Cardiac septum (tissue), 1 donor: ENCODE measurements around the gene STX8. TPM values are rescaled to one million over a fixed set of nuclear protein-coding genes. Genes with fewer than 3 reads are reported as not detected.

Experiments used
- DNase-seq: peaks from one replicate; pipeline ENCODE4 v3.0.0-alpha.2; 2020; ENCODE audit warnings: low spot score
- intact Hi-C: fragments of 100-400 bp; cut with DNase I; formaldehyde crosslinking; loops from one replicate; pipeline ENCODE4 v1.14.0; 2022
- total RNA-seq: library from RNA; stranded (reverse); fragmentation: NEBNext Ultra II Directional; extraction: Animal tissue kit (Norgen Biotek cat#: 25700); gene quantifications from one replicate; pipeline ENCODE4 v1.2.1, GENCODE V29; 2021
- donor health status: DM: no; HTN: no; CAD: no.

STX8 gene
- total RNA-seq, 1 donor from 2014 or later = 53.0 TPM

- no peak for DNase-seq
- intact Hi-C loops = no loop called here
These were observed 288.3 kb downstream of the STX8 start for GRCh38 chr17:9287306-9287705.

- intact Hi-C loops = no loop called here
- no peak for DNase-seq
These were observed 289.2 kb downstream of the STX8 start for GRCh38 chr17:9286434-9286833.

- intact Hi-C loops = no loop called here
- no peak for DNase-seq
These were observed 289.8 kb downstream of the STX8 start for GRCh38 chr17:9285602-9286427.

- intact Hi-C loops = no loop called here
- no peak for DNase-seq
These were observed 290.7 kb downstream of the STX8 start for GRCh38 chr17:9284884-9285283.

- intact Hi-C loops = no loop called here
- DNase-seq = no peak
These were observed 291.7 kb downstream of the STX8 start for GRCh38 chr17:9283909-9284308.

- intact Hi-C loops = no loop called here
- DNase-seq = no peak
These were observed 295.7 kb downstream of the STX8 start for GRCh38 chr17:9279893-9280292.

GRCh38 chr17:9274973-9275372 is 300.6 kb downstream of the STX8 start:
- no peak for DNase-seq
- intact Hi-C loops = no loop called here

- DNase-seq = no peak
- intact Hi-C loops = no loop called here
These were observed 301.9 kb downstream of the STX8 start for GRCh38 chr17:9273428-9274391.

- no peak for DNase-seq
- intact Hi-C loops = no loop called here
These were observed 303.0 kb downstream of the STX8 start for GRCh38 chr17:9272501-9273200.

- intact Hi-C loops = no loop called here
- DNase-seq = no peak
These were observed 303.6 kb downstream of the STX8 start for GRCh38 chr17:9271989-9272388.

- no peak for DNase-seq
- intact Hi-C loops = no loop called here
These were observed 304.7 kb downstream of the STX8 start for GRCh38 chr17:9270921-9271320.

GRCh38 chr17:9269350-9270035 is 306.1 kb downstream of the STX8 start:
- intact Hi-C loops = no loop called here

GRCh38 chr17:9268546-9268945 is 307.1 kb downstream of the STX8 start:
- DNase-seq = no peak
- intact Hi-C loops = no loop called here

More at GRCh38 chr17:9269350-9270035, 306.1 kb downstream of the STX8 start:
- DNase-seq = no peak

- intact Hi-C loops = loop anchor here (1.0 kb wide), 1 partner anchor 32 kb away; no protein-coding TSS in a partner anchor
- no peak for DNase-seq
These were observed 308.9 kb downstream of the STX8 start for GRCh38 chr17:9266697-9267117.

GRCh38 chr17:9266031-9266680 is 309.5 kb downstream of the STX8 start:
- DNase-seq = no peak
- intact Hi-C loops = no loop called here

- intact Hi-C loops = no loop called here
- no peak for DNase-seq
These were observed 314.3 kb downstream of the STX8 start for GRCh38 chr17:9261081-9262012.

- no peak for DNase-seq
- intact Hi-C loops = no loop called here
These were observed 316.2 kb downstream of the STX8 start for GRCh38 chr17:9259419-9259818.
